ENCODE results near the gene MYB.

The MYB gene

GRCh38 chr6:135256866-135257265, 75.8 kb downstream of the MYB start:
- no peak for DNase-seq (ENCODE audit: extremely low read depth, low read depth)
- TF ChIP-seq CTCF (IDR thresholded peaks at IDR 0.05; ENCODE audit: low read depth, low read length), result no peak

GRCh38 chr6:135257631-135258405, 76.7 kb downstream of the MYB start:
- DNase-seq (ENCODE audit: extremely low read depth, low read depth), result no peak
- no peak for TF ChIP-seq CTCF (IDR thresholded peaks at IDR 0.05; ENCODE audit: low read depth, low read length)

GRCh38 chr6:135258970-135259369, 77.9 kb downstream of the MYB start:
- no peak for DNase-seq (ENCODE audit: extremely low read depth, low read depth)
- no peak for TF ChIP-seq CTCF (IDR thresholded peaks at IDR 0.05; ENCODE audit: low read depth, low read length)

GRCh38 chr6:135260612-135261011, 79.5 kb downstream of the MYB start:
- TF ChIP-seq CTCF (IDR thresholded peaks at IDR 0.05; ENCODE audit: low read depth, low read length), result no peak
- DNase-seq (ENCODE audit: extremely low read depth, low read depth), result no peak

GRCh38 chr6:135261872-135262725, 81.0 kb downstream of the MYB start:
- no peak for DNase-seq (ENCODE audit: extremely low read depth, low read depth)
- no peak for TF ChIP-seq CTCF (IDR thresholded peaks at IDR 0.05; ENCODE audit: low read depth, low read length)

GRCh38 chr6:135265278-135265677, 84.2 kb downstream of the MYB start:
- DNase-seq (ENCODE audit: extremely low read depth, low read depth), result no peak
- TF ChIP-seq CTCF (IDR thresholded peaks at IDR 0.05; ENCODE audit: low read depth, low read length), result no peak

GRCh38 chr6:135266675-135267074, 85.6 kb downstream of the MYB start:
- TF ChIP-seq CTCF (IDR thresholded peaks at IDR 0.05; ENCODE audit: low read depth, low read length), result no peak
- no peak for DNase-seq (ENCODE audit: extremely low read depth, low read depth)
